Effector memory CD4-positive, alpha-beta T cell (primary cell): ENCODE measurements around the gene ACAP1.

ENCODE experiments used
- DNase-seq, 3 donors: peaks; one replicate each; pipeline ENCODE4 v3.0.0-alpha.2; 2020
- H3K27ac ChIP-seq: 2 replicates; pipeline ENCODE4 v1.7.0; 2013; ENCODE audit warnings: mild to moderate bottlenecking, low read length, moderate library complexity; ENCODE audit not compliant: insufficient read depth, poor library complexity, severe bottlenecking
- H3K27me3 ChIP-seq: replicated peaks from 2 replicates; pipeline ENCODE4 v1.7.0; 2013; ENCODE audit warnings: mild to moderate bottlenecking, low read length; ENCODE audit not compliant: insufficient read depth, control insufficient read depth, poor library complexity, severe bottlenecking
- H3K36me3 ChIP-seq: 2 replicates; pipeline ENCODE4 v1.7.0; 2013; ENCODE audit warnings: mild to moderate bottlenecking, low read length, moderate library complexity; ENCODE audit not compliant: control insufficient read depth, insufficient read depth
- H3K4me1 ChIP-seq: 2 replicates; pipeline ENCODE4 v1.7.0; 2013; ENCODE audit warnings: low read length, mild to moderate bottlenecking; ENCODE audit not compliant: control insufficient read depth, insufficient read depth, poor library complexity, severe bottlenecking
- H3K4me3 ChIP-seq: 2 replicates; pipeline ENCODE4 v1.7.0; 2013; ENCODE audit warnings: low read length, low read depth, mild to moderate bottlenecking; ENCODE audit not compliant: insufficient read depth, poor library complexity, severe bottlenecking
- H3K9me3 ChIP-seq: 2 replicates; pipeline ENCODE4 v1.7.0; 2013; ENCODE audit warnings: mild to moderate bottlenecking, low read length, moderate library complexity; ENCODE audit not compliant: control insufficient read depth
- total RNA-seq, 3 donors: gene quantifications; one replicate each; lab custom pipeline; 2026; lab: John Stamatoyannopoulos, UW

ACAP1 gene, protein sequence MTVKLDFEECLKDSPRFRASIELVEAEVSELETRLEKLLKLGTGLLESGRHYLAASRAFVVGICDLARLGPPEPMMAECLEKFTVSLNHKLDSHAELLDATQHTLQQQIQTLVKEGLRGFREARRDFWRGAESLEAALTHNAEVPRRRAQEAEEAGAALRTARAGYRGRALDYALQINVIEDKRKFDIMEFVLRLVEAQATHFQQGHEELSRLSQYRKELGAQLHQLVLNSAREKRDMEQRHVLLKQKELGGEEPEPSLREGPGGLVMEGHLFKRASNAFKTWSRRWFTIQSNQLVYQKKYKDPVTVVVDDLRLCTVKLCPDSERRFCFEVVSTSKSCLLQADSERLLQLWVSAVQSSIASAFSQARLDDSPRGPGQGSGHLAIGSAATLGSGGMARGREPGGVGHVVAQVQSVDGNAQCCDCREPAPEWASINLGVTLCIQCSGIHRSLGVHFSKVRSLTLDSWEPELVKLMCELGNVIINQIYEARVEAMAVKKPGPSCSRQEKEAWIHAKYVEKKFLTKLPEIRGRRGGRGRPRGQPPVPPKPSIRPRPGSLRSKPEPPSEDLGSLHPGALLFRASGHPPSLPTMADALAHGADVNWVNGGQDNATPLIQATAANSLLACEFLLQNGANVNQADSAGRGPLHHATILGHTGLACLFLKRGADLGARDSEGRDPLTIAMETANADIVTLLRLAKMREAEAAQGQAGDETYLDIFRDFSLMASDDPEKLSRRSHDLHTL
- total RNA-seq, result 453 to 493 (median 468) reads per million in 3 donors

DNA sequence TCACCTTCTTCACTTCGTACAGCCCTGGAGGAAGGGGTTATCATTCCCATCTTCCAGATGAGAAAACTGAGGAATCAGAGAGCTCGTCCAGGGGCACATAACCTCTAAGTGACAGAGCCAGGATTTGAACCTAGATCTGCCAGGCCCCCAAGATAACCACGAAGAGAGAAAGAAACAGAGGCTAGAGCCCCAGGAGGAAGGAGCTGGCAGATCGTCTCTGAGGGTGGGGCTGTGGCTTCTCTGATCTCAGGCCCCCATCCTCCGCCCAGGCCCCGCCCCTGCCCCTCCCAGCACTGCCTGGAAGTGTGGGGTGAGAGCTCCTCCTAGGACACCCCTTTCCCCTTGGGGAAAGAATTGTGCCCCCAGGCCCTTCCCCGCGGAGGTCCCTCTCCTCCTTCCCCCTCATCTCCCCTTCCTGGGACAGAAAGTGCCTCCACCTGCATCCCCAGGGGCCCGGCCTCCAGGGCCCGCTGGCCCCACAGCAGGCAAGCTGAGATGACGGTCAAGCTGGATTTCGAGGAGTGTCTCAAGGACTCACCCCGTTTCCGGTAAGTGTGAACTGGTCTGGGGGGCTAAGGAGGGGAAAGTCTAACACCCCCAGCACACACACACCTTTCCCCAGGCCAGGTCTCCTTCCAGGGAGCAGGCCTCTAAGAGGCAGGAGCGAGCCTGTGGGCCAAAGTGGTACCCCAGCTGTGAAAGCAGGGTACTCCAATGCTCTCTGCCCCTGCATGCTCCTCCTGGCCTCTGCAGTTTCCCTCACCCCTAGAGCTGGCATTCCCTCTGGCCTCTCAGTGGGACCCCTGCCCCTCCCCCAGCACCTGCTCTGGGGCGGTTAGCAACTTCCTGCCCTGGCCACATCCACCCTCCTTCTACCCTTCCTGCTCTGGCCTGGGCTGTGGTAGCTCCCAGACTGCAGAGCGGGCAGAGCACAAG lies at the start of gene ACAP1:
TSS of gene ACAP1 (plus strand) at position 290 of the 936 bp plus-strand sequence. CDS start at position 496, 206 bp downstream.
- Histone ChIP-seq H3K9me3 (no peaks in the 10 kb centered on the region), H3K4me3 (peak within 1 kb of the TSS; percentile 75), H3K36me3 (peaks cover 22% of the 10 kb centered on the region), H3K27me3 (no peaks in the 10 kb centered on the region), H3K4me1 (peaks cover 58% of the 10 kb centered on the region), H3K27ac (peak within 1 kb of the TSS; percentile 71)
- peak; percentile 68 to 78 (median 77) for DNase-seq

DNA sequence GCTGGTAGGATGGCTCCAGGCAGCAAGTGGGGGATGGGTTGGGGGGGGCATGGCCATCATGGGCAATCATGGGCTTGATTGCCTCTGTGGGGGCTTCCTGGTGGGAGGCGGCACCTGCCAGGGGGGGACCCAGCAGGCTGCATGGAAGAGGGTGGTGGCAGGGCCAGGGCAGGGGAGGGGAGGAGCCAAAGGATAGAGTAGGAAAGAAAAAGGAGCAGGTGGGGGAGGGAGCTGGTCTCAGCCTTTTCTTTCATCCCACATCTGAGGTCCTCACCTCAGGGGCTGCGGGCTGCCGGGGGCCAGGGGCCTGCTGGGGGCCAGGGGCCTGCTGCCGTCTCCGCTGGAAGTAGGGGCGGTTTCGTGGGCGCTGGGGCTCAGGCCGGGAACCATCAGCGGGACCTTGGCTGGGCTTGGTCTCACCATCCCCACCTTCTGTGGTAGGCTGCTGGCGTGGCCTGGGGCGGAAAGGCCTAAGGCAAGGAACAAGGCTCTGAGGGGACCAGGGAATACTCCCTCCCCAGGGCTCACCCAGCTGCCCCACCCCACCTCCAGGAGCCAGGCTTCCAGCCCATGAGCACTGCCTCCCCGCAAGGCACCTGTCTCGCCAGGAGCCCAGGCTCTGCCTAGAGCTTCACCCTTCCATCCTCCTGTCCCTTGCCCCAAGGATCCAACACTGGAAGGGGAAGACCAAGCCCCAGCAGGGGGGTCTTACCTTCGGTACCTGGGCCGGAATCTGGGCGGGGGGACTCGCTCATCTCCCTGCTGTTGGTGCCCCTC lies 46.9 kb upstream of the ACAP1 start:
- no peak overlapping the region for H3K4me3 ChIP-seq
- no peaks in the 10 kb centered on the region for H3K9me3 ChIP-seq
- H3K4me1 ChIP-seq, result peaks cover 6% of the 10 kb centered on the region
- no peaks in the 10 kb centered on the region for H3K36me3 ChIP-seq
- H3K27me3 ChIP-seq, result no peaks in the 10 kb centered on the region
- no peak overlapping the region for H3K27ac ChIP-seq
- no peak for DNase-seq

DNA sequence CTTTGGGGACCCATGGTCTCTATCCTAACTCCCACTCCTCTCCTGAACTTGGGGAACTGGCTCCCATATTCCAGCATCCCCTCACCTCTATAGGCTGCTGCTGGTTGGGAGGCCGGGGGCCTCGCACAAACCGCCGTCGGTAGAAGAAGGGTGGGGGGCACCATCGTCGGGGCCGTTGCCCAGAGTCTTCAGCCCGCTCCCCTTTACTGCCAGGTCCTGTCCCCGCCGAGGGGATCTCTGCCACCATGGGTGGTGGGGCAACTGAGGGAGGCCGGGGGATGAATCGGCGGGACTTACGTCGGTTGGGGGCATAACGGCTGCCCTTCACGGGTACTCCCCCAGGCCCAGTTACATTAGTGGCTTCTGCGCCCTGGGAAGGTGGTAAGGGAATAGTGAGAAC lies 46.2 kb upstream of the ACAP1 start:
- H3K27ac ChIP-seq, result no peak overlapping the region
- H3K9me3 ChIP-seq, result no peaks in the 10 kb centered on the region
- H3K4me1 ChIP-seq, result peaks cover 12% of the 10 kb centered on the region
- H3K27me3 ChIP-seq, result no peaks in the 10 kb centered on the region
- no peak for DNase-seq
- no peak overlapping the region for H3K4me3 ChIP-seq
- H3K36me3 ChIP-seq, result no peaks in the 10 kb centered on the region

DNA sequence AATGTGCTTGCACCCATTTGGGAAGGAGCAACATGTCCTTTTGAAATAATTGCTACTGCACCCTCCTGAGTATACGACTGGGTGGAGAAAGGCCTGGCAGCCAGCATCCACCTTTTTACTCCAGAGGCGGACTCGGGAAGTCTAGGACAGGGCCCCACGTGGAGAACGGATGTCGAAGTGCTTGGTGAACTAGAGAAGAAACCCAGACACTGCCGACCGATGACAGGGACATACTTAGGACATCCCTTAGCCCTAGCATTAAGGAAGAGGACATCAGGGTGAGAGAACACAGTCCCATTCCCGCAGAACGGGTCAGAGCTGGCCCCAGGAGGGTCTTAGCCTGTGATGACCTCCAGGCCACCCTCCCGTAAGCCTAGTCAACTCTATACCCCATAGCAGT lies 45.6 kb upstream of the ACAP1 start:
- peaks cover 15% of the 10 kb centered on the region for H3K4me1 ChIP-seq
- no peak for DNase-seq
- no peaks in the 10 kb centered on the region for H3K27me3 ChIP-seq
- no peaks in the 10 kb centered on the region for H3K9me3 ChIP-seq
- no peak overlapping the region for H3K4me3 ChIP-seq
- no peak overlapping the region for H3K27ac ChIP-seq
- H3K36me3 ChIP-seq, result no peaks in the 10 kb centered on the region

DNA sequence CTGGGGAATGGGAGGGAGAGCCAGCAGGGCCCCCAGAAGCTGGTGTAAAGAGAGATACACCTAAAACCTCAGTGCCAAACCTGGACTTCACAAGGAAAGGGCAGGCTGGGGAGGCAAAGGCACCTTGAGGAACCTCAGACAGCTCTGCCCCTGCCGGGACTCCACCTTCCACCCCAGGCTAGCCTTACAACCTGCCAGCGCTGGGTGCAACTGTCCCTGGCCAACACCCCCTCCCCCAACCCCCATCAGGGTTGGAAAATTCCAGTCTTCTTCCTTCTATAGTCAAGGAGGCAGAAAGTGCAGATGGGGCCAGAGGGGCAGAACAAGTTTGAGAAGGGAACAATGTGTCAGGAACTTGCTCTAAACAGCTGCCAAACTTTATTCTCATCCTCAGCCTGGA lies 44.1 kb upstream of the ACAP1 start:
- no peak overlapping the region for H3K4me3 ChIP-seq
- H3K9me3 ChIP-seq, result no peaks in the 10 kb centered on the region
- no peaks in the 10 kb centered on the region for H3K27me3 ChIP-seq

DNA sequence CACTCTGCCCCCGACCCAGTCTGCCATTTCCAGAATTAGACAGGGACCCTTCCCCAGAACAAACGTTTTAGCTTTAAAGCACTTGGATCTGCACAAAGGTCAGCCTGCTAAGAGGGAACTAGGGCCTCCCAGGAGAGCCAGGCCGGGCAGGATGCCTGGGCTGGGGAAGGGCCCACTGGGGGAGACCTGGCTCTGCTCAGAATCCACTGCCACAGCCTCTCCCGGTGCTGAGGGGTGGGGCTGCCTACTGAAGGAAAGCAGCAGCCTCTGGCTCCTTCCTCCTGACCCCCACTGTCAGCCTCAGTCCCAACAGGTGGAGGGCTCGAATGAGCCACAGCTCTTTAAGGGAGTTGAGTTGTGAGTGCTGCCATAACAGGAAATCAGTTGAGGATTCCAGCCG lies 43.6 kb upstream of the ACAP1 start:
- H3K27me3 ChIP-seq, result no peaks in the 10 kb centered on the region
- no peak for DNase-seq
- H3K27ac ChIP-seq, result no peak overlapping the region
- no peaks in the 10 kb centered on the region for H3K9me3 ChIP-seq
- H3K36me3 ChIP-seq, result no peaks in the 10 kb centered on the region
- H3K4me1 ChIP-seq, result peaks cover 23% of the 10 kb centered on the region
- no peak overlapping the region for H3K4me3 ChIP-seq

More for the DNA sequence above, 44.1 kb upstream of the ACAP1 start:
- H3K4me1 ChIP-seq, result peaks cover 23% of the 10 kb centered on the region
- no peak for DNase-seq
- H3K36me3 ChIP-seq, result no peaks in the 10 kb centered on the region
- H3K27ac ChIP-seq, result no peak overlapping the region

DNA sequence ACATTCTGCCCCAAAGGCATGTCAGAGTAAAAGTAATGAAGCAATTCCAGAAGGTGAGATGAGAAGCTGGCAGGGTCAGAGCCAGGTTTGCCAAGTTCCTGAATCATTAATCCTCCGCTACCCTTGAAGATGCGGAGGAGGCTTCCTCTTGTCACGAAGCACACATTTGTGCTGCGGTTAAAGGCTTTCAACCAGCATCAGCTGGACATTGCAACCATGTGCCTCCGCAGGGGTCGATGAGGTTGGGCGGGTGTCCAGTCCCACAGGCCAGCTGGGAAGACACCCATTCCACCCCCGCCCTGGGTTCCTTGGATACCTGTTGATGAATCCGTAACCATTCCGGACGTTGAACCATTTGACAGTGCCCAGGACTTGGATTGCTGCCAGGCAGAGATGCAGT lies 43.2 kb upstream of the ACAP1 start:
- DNase-seq, result no peak
- Histone ChIP-seq H3K36me3 (no peaks in the 10 kb centered on the region), H3K9me3 (no peaks in the 10 kb centered on the region), H3K27ac (no peak overlapping the region), H3K4me3 (no peak overlapping the region), H3K27me3 (no peaks in the 10 kb centered on the region), H3K4me1 (peaks cover 23% of the 10 kb centered on the region)

DNA sequence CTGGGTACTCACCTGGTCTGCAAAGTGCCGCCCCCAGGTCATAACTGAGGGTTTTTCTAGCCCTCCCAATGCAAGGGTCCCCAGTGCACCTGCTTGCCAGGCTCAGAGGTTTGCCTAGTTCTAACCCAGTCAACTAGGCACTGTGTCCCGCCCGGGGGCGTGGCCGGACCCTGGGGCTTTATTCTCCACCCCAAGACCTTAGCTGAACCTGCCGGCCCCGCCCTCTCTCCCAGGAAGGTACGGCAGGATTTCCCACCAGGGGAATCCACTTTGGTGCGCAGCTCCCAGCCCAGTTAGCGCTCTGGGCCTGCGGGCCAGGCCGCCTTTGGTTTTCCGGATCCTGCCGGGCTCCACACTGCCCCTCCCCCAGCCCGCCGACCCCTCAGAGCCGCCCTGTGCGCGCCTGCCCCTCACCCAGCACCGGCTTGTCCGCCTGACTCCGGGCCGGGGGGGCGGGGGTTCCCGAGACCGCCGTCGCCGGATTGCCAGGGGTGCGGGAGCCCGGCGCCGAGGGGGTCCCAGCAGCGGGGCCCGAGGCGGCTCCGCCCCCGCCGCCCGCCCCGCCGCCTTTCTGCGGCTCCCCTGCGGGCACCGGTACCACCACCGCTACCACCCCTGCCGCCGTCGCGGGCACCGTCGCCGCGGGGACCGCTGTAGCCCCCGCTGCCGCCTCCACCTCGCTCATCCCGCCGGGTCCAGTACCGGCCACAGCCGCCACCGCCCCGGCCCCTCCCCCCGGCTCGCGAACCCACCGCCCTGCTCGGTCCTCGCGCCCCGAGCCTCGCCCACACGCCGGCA lies 42.3 kb upstream of the ACAP1 start:
- Histone ChIP-seq H3K27me3 (no peaks in the 10 kb centered on the region), H3K4me1 (peaks cover 23% of the 10 kb centered on the region), H3K9me3 (no peaks in the 10 kb centered on the region), H3K4me3 (peak overlapping the region; percentile 17), H3K36me3 (no peaks in the 10 kb centered on the region), H3K27ac (no peak overlapping the region)
- peak in 1 of 3 donors; percentile 30 for DNase-seq
